HL-60 (cell line): Measurements from ENCODE around the gene LIMA1.

Source experiments
- GABPA ChIP-seq: IDR thresholded peaks from 2 replicates; pipeline ENCODE4 v1.6.1; 2012; ENCODE audit warnings: low read depth
- POLR2AphosphoS5 ChIP-seq: IDR thresholded peaks from 2 replicates; pipeline ENCODE4 v1.6.1; 2012; ENCODE audit warnings: low read depth
- SPI1 ChIP-seq: IDR thresholded peaks from 2 replicates; pipeline ENCODE4 v1.6.1; 2012; ENCODE audit warnings: low read depth, mild to moderate bottlenecking, borderline replicate concordance
- TF ChIP-seq, protein P1 (sequence below): IDR thresholded peaks from one replicate; pipeline ENCODE4 v1.5.1; 2011; ENCODE audit warnings: low read length, control low read depth, inconsistent platforms; ENCODE audit not compliant: insufficient read depth
- TF ChIP-seq, protein P2 (sequence below): IDR thresholded peaks from 2 replicates; pipeline ENCODE4 v1.6.1; 2012; ENCODE audit warnings: low read depth; ENCODE audit not compliant: insufficient replicate concordance

DNA sequence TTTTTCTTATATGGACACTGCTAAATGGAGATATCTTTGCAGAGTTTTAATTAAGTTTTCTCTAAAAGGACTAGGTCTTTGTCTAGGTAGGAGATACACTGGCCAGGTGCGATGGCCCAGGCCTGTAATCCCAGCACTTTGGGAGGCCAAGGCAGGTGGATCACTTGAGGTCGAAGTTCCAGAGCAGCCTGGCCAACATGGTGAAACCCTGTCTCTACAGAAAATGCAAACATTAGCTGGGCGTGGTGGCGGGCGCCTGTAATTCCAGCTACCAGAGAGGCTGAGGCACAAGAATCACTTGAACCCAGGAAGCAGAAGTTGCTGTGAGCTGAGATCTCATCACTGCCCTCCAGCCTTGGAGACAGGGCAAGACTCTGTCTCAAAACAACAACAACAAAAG, 99.1 kb downstream of the LIMA1 start:
- TF ChIP-seq, protein P1, sequence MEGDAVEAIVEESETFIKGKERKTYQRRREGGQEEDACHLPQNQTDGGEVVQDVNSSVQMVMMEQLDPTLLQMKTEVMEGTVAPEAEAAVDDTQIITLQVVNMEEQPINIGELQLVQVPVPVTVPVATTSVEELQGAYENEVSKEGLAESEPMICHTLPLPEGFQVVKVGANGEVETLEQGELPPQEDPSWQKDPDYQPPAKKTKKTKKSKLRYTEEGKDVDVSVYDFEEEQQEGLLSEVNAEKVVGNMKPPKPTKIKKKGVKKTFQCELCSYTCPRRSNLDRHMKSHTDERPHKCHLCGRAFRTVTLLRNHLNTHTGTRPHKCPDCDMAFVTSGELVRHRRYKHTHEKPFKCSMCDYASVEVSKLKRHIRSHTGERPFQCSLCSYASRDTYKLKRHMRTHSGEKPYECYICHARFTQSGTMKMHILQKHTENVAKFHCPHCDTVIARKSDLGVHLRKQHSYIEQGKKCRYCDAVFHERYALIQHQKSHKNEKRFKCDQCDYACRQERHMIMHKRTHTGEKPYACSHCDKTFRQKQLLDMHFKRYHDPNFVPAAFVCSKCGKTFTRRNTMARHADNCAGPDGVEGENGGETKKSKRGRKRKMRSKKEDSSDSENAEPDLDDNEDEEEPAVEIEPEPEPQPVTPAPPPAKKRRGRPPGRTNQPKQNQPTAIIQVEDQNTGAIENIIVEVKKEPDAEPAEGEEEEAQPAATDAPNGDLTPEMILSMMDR = no peak
- no peak for TF ChIP-seq POLR2AphosphoS5
- no peak for TF ChIP-seq SPI1
- TF ChIP-seq, protein P2, sequence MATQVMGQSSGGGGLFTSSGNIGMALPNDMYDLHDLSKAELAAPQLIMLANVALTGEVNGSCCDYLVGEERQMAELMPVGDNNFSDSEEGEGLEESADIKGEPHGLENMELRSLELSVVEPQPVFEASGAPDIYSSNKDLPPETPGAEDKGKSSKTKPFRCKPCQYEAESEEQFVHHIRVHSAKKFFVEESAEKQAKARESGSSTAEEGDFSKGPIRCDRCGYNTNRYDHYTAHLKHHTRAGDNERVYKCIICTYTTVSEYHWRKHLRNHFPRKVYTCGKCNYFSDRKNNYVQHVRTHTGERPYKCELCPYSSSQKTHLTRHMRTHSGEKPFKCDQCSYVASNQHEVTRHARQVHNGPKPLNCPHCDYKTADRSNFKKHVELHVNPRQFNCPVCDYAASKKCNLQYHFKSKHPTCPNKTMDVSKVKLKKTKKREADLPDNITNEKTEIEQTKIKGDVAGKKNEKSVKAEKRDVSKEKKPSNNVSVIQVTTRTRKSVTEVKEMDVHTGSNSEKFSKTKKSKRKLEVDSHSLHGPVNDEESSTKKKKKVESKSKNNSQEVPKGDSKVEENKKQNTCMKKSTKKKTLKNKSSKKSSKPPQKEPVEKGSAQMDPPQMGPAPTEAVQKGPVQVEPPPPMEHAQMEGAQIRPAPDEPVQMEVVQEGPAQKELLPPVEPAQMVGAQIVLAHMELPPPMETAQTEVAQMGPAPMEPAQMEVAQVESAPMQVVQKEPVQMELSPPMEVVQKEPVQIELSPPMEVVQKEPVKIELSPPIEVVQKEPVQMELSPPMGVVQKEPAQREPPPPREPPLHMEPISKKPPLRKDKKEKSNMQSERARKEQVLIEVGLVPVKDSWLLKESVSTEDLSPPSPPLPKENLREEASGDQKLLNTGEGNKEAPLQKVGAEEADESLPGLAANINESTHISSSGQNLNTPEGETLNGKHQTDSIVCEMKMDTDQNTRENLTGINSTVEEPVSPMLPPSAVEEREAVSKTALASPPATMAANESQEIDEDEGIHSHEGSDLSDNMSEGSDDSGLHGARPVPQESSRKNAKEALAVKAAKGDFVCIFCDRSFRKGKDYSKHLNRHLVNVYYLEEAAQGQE = no peak
- no peak for TF ChIP-seq GABPA
